ENCODE results near the gene C1orf115. TPM values are rescaled to one million over a fixed set of nuclear protein-coding genes. Genes with fewer than 3 reads are reported as not detected.

The C1orf115 gene
- total and polyA plus RNA-seq, 12 donors, result 1.1 to 12.7 (median 7.0) TPM

DNA sequence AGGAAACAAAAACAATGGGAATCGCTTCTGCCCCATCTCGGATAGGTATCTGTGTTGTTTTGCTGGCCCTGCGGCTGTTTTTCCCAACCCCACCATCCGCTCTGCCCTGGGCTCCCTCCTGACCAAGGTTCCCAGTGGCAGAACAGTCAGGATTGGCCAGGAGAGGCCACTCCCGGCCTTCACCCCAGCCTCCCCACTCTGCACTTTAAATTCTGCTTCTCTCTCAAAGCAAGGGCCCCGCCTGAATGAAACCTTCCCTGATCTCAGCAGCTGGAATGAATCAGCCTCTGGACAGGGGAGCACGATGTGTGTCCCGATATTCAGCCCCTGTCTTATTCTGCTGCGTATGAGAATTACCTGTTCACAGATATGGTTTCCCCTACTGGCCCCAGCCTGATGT is 16.3 kb downstream of the C1orf115 start:
- H3K4me1 ChIP-seq (replicated peaks in 1 of 2), result no peaks in the 10 kb centered on the region
- no peaks in the 10 kb centered on the region for H3K36me3 ChIP-seq (replicated peaks in 1 of 2)
- H3K27ac ChIP-seq, result no peak overlapping the region
- TF ChIP-seq POLR2A (IDR thresholded peaks at IDR 0.05), result no peak
- TF ChIP-seq, protein P1, sequence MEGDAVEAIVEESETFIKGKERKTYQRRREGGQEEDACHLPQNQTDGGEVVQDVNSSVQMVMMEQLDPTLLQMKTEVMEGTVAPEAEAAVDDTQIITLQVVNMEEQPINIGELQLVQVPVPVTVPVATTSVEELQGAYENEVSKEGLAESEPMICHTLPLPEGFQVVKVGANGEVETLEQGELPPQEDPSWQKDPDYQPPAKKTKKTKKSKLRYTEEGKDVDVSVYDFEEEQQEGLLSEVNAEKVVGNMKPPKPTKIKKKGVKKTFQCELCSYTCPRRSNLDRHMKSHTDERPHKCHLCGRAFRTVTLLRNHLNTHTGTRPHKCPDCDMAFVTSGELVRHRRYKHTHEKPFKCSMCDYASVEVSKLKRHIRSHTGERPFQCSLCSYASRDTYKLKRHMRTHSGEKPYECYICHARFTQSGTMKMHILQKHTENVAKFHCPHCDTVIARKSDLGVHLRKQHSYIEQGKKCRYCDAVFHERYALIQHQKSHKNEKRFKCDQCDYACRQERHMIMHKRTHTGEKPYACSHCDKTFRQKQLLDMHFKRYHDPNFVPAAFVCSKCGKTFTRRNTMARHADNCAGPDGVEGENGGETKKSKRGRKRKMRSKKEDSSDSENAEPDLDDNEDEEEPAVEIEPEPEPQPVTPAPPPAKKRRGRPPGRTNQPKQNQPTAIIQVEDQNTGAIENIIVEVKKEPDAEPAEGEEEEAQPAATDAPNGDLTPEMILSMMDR (IDR thresholded peaks at IDR 0.05), result no peak
- H3K4me3 ChIP-seq, result no peak overlapping the region
- H3K27me3 ChIP-seq, result no peaks in the 10 kb centered on the region
- no peaks in the 10 kb centered on the region for H3K9me3 ChIP-seq (replicated peaks in 1 of 3)
- no peak for DNase-seq
- WGBS, 4 donors, result 80 to 88% (median 81%) methylated on average over 9 of the region's 9 CpGs
- intact Hi-C loops (cut with DNase I), result no loop called here

DNA sequence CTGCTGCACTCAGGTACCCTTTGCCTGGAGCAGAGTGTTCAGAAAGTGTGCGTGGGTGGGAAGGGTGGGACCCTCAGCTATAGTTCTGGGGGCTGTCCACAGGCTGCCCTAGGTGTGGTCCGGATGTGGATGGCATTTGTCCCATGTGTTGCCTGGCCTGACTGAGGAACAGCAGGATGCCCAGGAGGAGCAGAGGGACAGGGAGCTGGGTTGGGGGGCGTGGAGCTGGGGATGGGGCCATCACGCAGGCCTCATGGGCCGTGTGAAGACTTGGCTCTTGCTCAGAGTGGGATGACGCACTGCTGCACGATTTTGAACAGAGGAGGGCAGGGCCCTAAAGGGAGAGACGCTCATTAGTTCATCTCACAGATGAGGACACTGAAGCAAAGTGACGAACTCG is 17.0 kb downstream of the C1orf115 start:
- 87 to 96% (median 92%) methylated on average over 8 to 10 of the region's 10 CpGs for WGBS, 4 donors
- intact Hi-C loops (cut with DNase I), result no loop called here
- H3K27ac ChIP-seq, result no peak overlapping the region
- no peaks in the 10 kb centered on the region for H3K9me3 ChIP-seq (replicated peaks in 1 of 3)
- no peak overlapping the region for H3K4me3 ChIP-seq
- H3K36me3 ChIP-seq (replicated peaks in 1 of 2), result no peaks in the 10 kb centered on the region
- H3K27me3 ChIP-seq, result no peaks in the 10 kb centered on the region
- no peak for TF ChIP-seq POLR2A (IDR thresholded peaks at IDR 0.05)
- TF ChIP-seq, protein P1 (IDR thresholded peaks at IDR 0.05), result no peak
- DNase-seq, result no peak
- H3K4me1 ChIP-seq (replicated peaks in 1 of 2), result no peaks in the 10 kb centered on the region

DNA sequence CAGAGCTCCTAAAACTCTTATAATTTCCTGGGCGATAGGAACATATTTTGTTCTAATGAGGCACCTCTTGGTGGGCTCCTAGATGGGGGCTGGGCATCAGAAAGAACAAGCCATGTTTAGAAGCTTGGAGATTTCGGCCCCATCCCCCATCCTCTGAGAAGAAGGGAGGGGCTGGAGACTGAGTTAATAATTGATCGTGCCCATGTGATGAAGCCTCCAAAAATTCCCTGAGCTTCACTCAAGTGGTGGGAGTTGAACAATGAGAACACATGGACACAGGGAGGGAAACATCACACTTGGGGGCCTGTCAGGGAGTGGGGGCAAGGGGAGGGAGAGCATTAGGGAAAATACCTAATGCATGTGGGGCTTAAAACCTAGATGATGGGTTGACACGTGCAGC is 18.1 kb downstream of the C1orf115 start:
- DNase-seq, result no peak
- H3K27ac ChIP-seq, result no peak overlapping the region
- no peaks in the 10 kb centered on the region for H3K36me3 ChIP-seq (replicated peaks in 1 of 2)
- no peaks in the 10 kb centered on the region for H3K9me3 ChIP-seq (replicated peaks in 1 of 3)
- 89 to 92% (median 92%) methylated on average over 4 of the region's 4 CpGs for WGBS, 4 donors
- TF ChIP-seq POLR2A (IDR thresholded peaks at IDR 0.05), result no peak
- TF ChIP-seq, protein P1 (IDR thresholded peaks at IDR 0.05), result no peak
- no peaks in the 10 kb centered on the region for H3K27me3 ChIP-seq
- intact Hi-C loops (cut with DNase I), result no loop called here
- no peaks in the 10 kb centered on the region for H3K4me1 ChIP-seq (replicated peaks in 1 of 2)
- no peak overlapping the region for H3K4me3 ChIP-seq

DNA sequence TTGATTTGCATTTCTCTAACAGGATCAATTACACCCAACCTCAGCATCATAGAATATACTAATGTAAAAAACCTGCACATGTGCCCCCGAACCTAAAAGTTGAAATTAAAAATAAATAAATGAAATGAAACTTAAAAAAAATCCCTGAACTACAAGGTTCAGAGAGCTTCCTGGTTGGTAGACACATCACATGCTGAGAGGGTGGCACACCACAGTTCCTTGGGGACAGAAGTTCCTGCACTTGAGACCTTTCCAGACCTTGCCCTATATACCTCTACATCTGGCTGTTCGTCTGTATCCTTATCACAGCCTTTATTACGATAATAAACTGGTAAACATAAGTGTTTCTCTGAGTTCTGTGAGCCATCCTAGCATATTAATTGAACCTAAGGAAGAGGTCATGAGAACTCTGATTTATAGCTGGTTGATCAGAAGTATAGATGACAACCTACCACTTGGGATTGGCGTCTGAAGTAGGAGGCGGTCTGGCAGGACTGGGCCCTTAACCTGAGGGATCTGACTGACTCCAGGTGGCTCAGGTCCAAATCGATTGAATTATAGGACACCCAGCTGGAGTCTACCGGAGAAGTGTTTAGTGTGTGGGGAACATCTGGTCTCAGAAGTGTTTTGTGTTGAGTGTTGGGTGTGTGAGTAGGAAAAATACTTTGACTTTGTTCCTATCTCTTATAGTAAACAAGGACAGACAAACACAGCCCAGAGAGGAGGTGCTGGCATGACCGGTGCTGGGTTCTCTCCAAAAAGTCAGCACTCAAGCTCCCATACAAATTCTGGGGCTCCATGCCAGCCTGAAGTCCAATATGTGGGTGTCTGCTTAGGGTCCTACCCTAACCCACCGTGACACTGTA is 19.0 kb downstream of the C1orf115 start:
- no peak overlapping the region for H3K27ac ChIP-seq
- no peak for DNase-seq
- H3K27me3 ChIP-seq, result no peaks in the 10 kb centered on the region
- no peaks in the 10 kb centered on the region for H3K36me3 ChIP-seq (replicated peaks in 1 of 2)
- H3K9me3 ChIP-seq (replicated peaks in 1 of 3), result no peaks in the 10 kb centered on the region
- TF ChIP-seq, protein P1 (IDR thresholded peaks at IDR 0.05), result no peak
- TF ChIP-seq POLR2A (IDR thresholded peaks at IDR 0.05), result no peak
- 64 to 76% (median 73%) methylated on average over 9 of the region's 9 CpGs for WGBS, 4 donors
- no peaks in the 10 kb centered on the region for H3K4me1 ChIP-seq (replicated peaks in 1 of 2)
- no peak overlapping the region for H3K4me3 ChIP-seq
- intact Hi-C loops (cut with DNase I), result no loop called here
